ENCODE results near the gene STARD7. TPM values are rescaled to one million over a fixed set of nuclear protein-coding genes. Genes with fewer than 3 reads are reported as not detected.

STARD7 gene
- total RNA-seq, 1 donor from 2014 or later: 158 TPM

GRCh38 chr2:96239091-96239490 lies 30.5 kb upstream of the STARD7 start:
- no peak for TF ChIP-seq CTCF (IDR thresholded peaks at IDR 0.05)
- H3K27me3 Mint-ChIP-seq: no peaks in the 10 kb centered on the region
- H3K4me3 Mint-ChIP-seq: no peak overlapping the region
- peaks cover 34% of the 10 kb centered on the region for H3K4me1 Mint-ChIP-seq
- intact Hi-C loops (cut with micrococcal nuclease): no loop called here
- no peak for DNase-seq
- H3K27ac Mint-ChIP-seq: no peak overlapping the region
- no peak for ATAC-seq (ENCODE audit: low read depth)
- CTCF ChIA-PET: no interaction called here
- H3K36me3 Mint-ChIP-seq (ENCODE audit: low read depth): peaks cover 3% of the 10 kb centered on the region
- POLR2A ChIA-PET: no interaction called here
- no peaks in the 10 kb centered on the region for H3K9me3 Mint-ChIP-seq

- intact Hi-C loops (cut with micrococcal nuclease): no loop called here
- Mint-ChIP-seq H3K27me3 (no peaks in the 10 kb centered on the region), H3K27ac (no peak overlapping the region), H3K9me3 (no peaks in the 10 kb centered on the region), H3K36me3 (ENCODE audit: low read depth) (peaks cover 3% of the 10 kb centered on the region), H3K4me1 (peaks cover 42% of the 10 kb centered on the region), H3K4me3 (no peak overlapping the region)
- no peak for TF ChIP-seq CTCF (IDR thresholded peaks at IDR 0.05)
- no peak for DNase-seq
- POLR2A ChIA-PET: no interaction called here
- no peak for ATAC-seq (ENCODE audit: low read depth)
- CTCF ChIA-PET: no interaction called here
These were observed 29.6 kb upstream of the STARD7 start for GRCh38 chr2:96238266-96238665.

- no peak overlapping the region for H3K4me3 Mint-ChIP-seq
- no peaks in the 10 kb centered on the region for H3K27me3 Mint-ChIP-seq
- intact Hi-C loops (cut with micrococcal nuclease): no loop called here
- DNase-seq (no peak), ATAC-seq (ENCODE audit: low read depth) (no peak)
- peaks cover 29% of the 10 kb centered on the region for H3K4me1 Mint-ChIP-seq
- H3K9me3 Mint-ChIP-seq: no peaks in the 10 kb centered on the region
- ChIA-PET POLR2A (interaction anchor here (0.6 to 1.6 kb wide), 2 partner anchors 9 to 19 kb away, joined by 4 read pairs; no protein-coding TSS in a partner anchor), CTCF (no interaction called here)
- H3K27ac Mint-ChIP-seq: no peak overlapping the region
- TF ChIP-seq CTCF (IDR thresholded peaks at IDR 0.05): no peak
- H3K36me3 Mint-ChIP-seq (ENCODE audit: low read depth): peaks cover 3% of the 10 kb centered on the region
These were observed 28.3 kb upstream of the STARD7 start for GRCh38 chr2:96236882-96237281.

GRCh38 chr2:96233880-96234316 lies 25.3 kb upstream of the STARD7 start:
- ATAC-seq (ENCODE audit: low read depth): peak; percentile 99
- Mint-ChIP-seq H3K4me3 (peak overlapping the region; percentile 70), H3K36me3 (ENCODE audit: low read depth) (peaks cover 3% of the 10 kb centered on the region), H3K9me3 (no peaks in the 10 kb centered on the region), H3K4me1 (peaks cover 17% of the 10 kb centered on the region), H3K27me3 (no peaks in the 10 kb centered on the region), H3K27ac (peak overlapping the region; percentile 84)
- ChIA-PET CTCF (interaction anchor here (0.6 to 3.1 kb wide), 19 partner anchors 8 to 98 kb away, joined by 3 to 22 read pairs (median 4); partner anchors contain the start of genes ASTL, DUSP2 and STARD7), POLR2A (interaction anchor here (0.8 to 4.7 kb wide), 19 partner anchors 8 to 95 kb away, joined by 3 to 59 read pairs (median 5); partner anchors contain the start of genes ASTL, CIAO1, STARD7 and TMEM127)
- peak; percentile 37 for DNase-seq
- intact Hi-C loops (cut with micrococcal nuclease): loop anchor here (1.0 to 5.0 kb wide), 3 partner anchors 26 to 37 kb away; partner anchors contain the start of gene STARD7
- TF ChIP-seq CTCF (IDR thresholded peaks at IDR 0.05): no peak

GRCh38 chr2:96233436-96233835 lies 24.8 kb upstream of the STARD7 start:
- Mint-ChIP-seq H3K27me3 (no peaks in the 10 kb centered on the region), H3K4me1 (peaks cover 17% of the 10 kb centered on the region), H3K4me3 (peak overlapping the region; percentile 70), H3K36me3 (ENCODE audit: low read depth) (peaks cover 3% of the 10 kb centered on the region), H3K27ac (peak overlapping the region; percentile 84), H3K9me3 (no peaks in the 10 kb centered on the region)
- no peak for TF ChIP-seq CTCF (IDR thresholded peaks at IDR 0.05)
- POLR2A ChIA-PET: interaction anchor here (0.6 to 4.7 kb wide), 18 partner anchors 8 to 87 kb away, joined by 3 to 59 read pairs (median 6); partner anchors contain the start of genes CIAO1, STARD7 and TMEM127
- ATAC-seq (ENCODE audit: low read depth): peak; percentile 6
- CTCF ChIA-PET: interaction anchor here (0.6 to 3.1 kb wide), 19 partner anchors 8 to 116 kb away, joined by 3 to 22 read pairs (median 4); partner anchors contain the start of genes ASTL, DUSP2 and STARD7
- no peak for DNase-seq
- intact Hi-C loops (cut with micrococcal nuclease): loop anchor here (2.0 to 5.0 kb wide), 2 partner anchors 27 to 36 kb away; no protein-coding TSS in a partner anchor

All from activated B cell treated with CpG ODN at 0.5 μM for 24 hours (primary cell).